Trophoblast cell (in vitro differentiated cells and primary cell): ENCODE data around the gene PARD6B.

ENCODE experiments used
- DNase-seq, 2 donors: peaks; one replicate each; pipeline ENCODE4 v3.0.0-alpha.2; 2016
- H2AFZ ChIP-seq: 2 replicates; pipeline ENCODE4 v1.6.1; 2013; ENCODE audit warnings: low read length, moderate library complexity, mild to moderate bottlenecking; ENCODE audit not compliant: insufficient read depth, poor library complexity
- H2AK5ac ChIP-seq: 2 replicates; pipeline ENCODE4 v1.6.1; 2013; ENCODE audit warnings: mild to moderate bottlenecking, low read length
- H2BK120ac ChIP-seq: 2 replicates; pipeline ENCODE4 v1.6.1; 2013; ENCODE audit warnings: low read length, mild to moderate bottlenecking, moderate library complexity; ENCODE audit not compliant: insufficient read depth, poor library complexity
- H2BK12ac ChIP-seq: 2 replicates; pipeline ENCODE4 v1.6.1; 2013; ENCODE audit warnings: mild to moderate bottlenecking, low read length, moderate library complexity
- H2BK5ac ChIP-seq: 2 replicates; pipeline ENCODE4 v1.6.1; 2013; ENCODE audit warnings: low read length, low read depth, moderate library complexity, mild to moderate bottlenecking; ENCODE audit not compliant: poor library complexity
- H3K14ac ChIP-seq: 2 replicates; pipeline ENCODE4 v1.6.1; 2013; ENCODE audit warnings: mild to moderate bottlenecking, low read length
- H3K18ac ChIP-seq: 2 replicates; pipeline ENCODE4 v1.6.1; 2013; ENCODE audit warnings: mild to moderate bottlenecking, low read length
- H3K23ac ChIP-seq: 2 replicates; pipeline ENCODE4 v1.6.1; 2013; ENCODE audit warnings: low read length
- H3K27ac ChIP-seq: 2 replicates; pipeline ENCODE4 v1.5.1; 2013; ENCODE audit warnings: low read depth, mild to moderate bottlenecking, inconsistent platforms, low read length, moderate library complexity
- H3K27me3 ChIP-seq: 2 replicates; pipeline ENCODE4 v1.6.1; 2013; ENCODE audit warnings: inconsistent platforms, mild to moderate bottlenecking, low read length, moderate library complexity; ENCODE audit not compliant: insufficient read depth
- H3K36me3 ChIP-seq, 2 experiments: 1 replicate in 1 of 2; 2 replicates in 1 of 2; pipeline ENCODE4 v1.6.1; 2013; ENCODE audit warnings: low read length in 2 of 2, mild to moderate bottlenecking in 2 of 2, moderate library complexity in 1 of 2; ENCODE audit not compliant: insufficient read depth in 2 of 2, control insufficient read depth in 1 of 2
- H3K4ac ChIP-seq: 2 replicates; pipeline ENCODE4 v1.6.1; 2013; ENCODE audit warnings: low read depth, mild to moderate bottlenecking, low read length, moderate library complexity
- H3K4me1 ChIP-seq, 2 experiments: 1 replicate in 1 of 2; 2 replicates in 1 of 2; pipeline ENCODE4 v1.6.1; 2013; ENCODE audit warnings: low read length in 2 of 2, mild to moderate bottlenecking in 2 of 2, moderate library complexity in 1 of 2; ENCODE audit not compliant: insufficient read depth in 2 of 2, control insufficient read depth in 1 of 2
- H3K4me2 ChIP-seq: 2 replicates; pipeline ENCODE4 v1.6.1; 2013; ENCODE audit warnings: inconsistent platforms, mild to moderate bottlenecking, low read length, moderate library complexity
- H3K4me3 ChIP-seq: 2 replicates; pipeline ENCODE4 v1.5.1; 2013; ENCODE audit warnings: mild to moderate bottlenecking, low read depth, low read length, inconsistent platforms
- H3K79me1 ChIP-seq: one replicate; pipeline ENCODE4 v1.6.1; 2013; ENCODE audit warnings: low read length
- H3K79me2 ChIP-seq: 2 replicates; pipeline ENCODE4 v1.6.1; 2013; ENCODE audit warnings: low read length, mild to moderate bottlenecking; ENCODE audit not compliant: control insufficient read depth, insufficient read depth, poor library complexity
- H3K9ac ChIP-seq: 2 replicates; pipeline ENCODE4 v1.6.1; 2013; ENCODE audit warnings: mild to moderate bottlenecking, low read length
- H3K9me3 ChIP-seq: 2 replicates; pipeline ENCODE4 v1.6.1; 2013; ENCODE audit warnings: low read depth, mild to moderate bottlenecking, control low read depth, inconsistent platforms, low read length; ENCODE audit not compliant: insufficient read depth
- H4K12ac ChIP-seq: 2 replicates; pipeline ENCODE4 v1.6.1; 2013; ENCODE audit warnings: low read depth, mild to moderate bottlenecking, low read length, moderate library complexity
- H4K8ac ChIP-seq: 2 replicates; pipeline ENCODE4 v1.6.1; 2013; ENCODE audit warnings: low read depth, mild to moderate bottlenecking, low read length, moderate library complexity
- H4K91ac ChIP-seq: one replicate; pipeline ENCODE4 v1.6.1; 2013; ENCODE audit warnings: low read depth, mild to moderate bottlenecking, low read length, moderate library complexity
- WGBS: extraction: QIAGEN DNeasy Blood & Tissue Kit; methylation state at CpG from one replicate; pipeline ENCODE4 v1.1.7; 2013; ENCODE audit warnings: missing lambda C conversion rate; ENCODE audit not compliant: insufficient read length, insufficient coverage; ENCODE audit errors: extremely low coverage; 5-methylcytosine and 5-hydroxymethylcytosine counted together

PARD6B gene

GRCh38 chr20:50745634-50746137 is 14.3 kb downstream of the PARD6B start:
- no CpG with 5 or more reads among the region's 2 CpGs for WGBS
- Histone ChIP-seq H3K9me3 (no peaks in the 10 kb centered on the region), H3K27ac (peak overlapping the region; percentile 78), H3K9ac (no peak overlapping the region), H3K36me3 (peaks cover 10 to 17% of the 10 kb centered on the region in 2 experiments), H2BK5ac (peak overlapping the region; percentile 89), H3K18ac (no peak overlapping the region), H3K4ac (peak overlapping the region; percentile 58), H3K4me2 (no peak overlapping the region), H3K79me1 (peaks cover 24% of the 10 kb centered on the region), H2AFZ (no peak overlapping the region), H2BK12ac (peak overlapping the region; percentile 82), H4K12ac (no peak overlapping the region), H3K27me3 (no peaks in the 10 kb centered on the region), H3K4me1 (peaks cover 12 to 25% of the 10 kb centered on the region in 2 experiments), H3K23ac (no peak overlapping the region), H4K8ac (peak overlapping the region; percentile 57), H2AK5ac (no peak overlapping the region), H3K79me2 (peaks cover 4% of the 10 kb centered on the region), H3K4me3 (no peak overlapping the region), H3K14ac (peak overlapping the region; percentile 66), H2BK120ac (peak overlapping the region; percentile 63), H4K91ac (peak overlapping the region; percentile 80)
- DNase-seq: no peak

GRCh38 chr20:50746138-50746940 is 15.0 kb downstream of the PARD6B start:
- H3K14ac ChIP-seq: no peak overlapping the region
- no peak overlapping the region for H4K91ac ChIP-seq
- H3K4me1 ChIP-seq: peaks cover 7 to 22% of the 10 kb centered on the region in 2 experiments
- peaks cover 13 to 17% of the 10 kb centered on the region in 2 experiments for H3K36me3 ChIP-seq
- peak overlapping the region; percentile 67 for H3K27ac ChIP-seq
- no peak overlapping the region for H4K12ac ChIP-seq
- no peak overlapping the region for H4K8ac ChIP-seq
- no peak overlapping the region for H3K4me3 ChIP-seq
- H2BK12ac ChIP-seq: no peak overlapping the region
- H3K4me2 ChIP-seq: no peak overlapping the region
- H3K9me3 ChIP-seq: no peaks in the 10 kb centered on the region
- H3K9ac ChIP-seq: no peak overlapping the region
- H3K4ac ChIP-seq: peak overlapping the region; percentile 64
- no peak overlapping the region for H3K18ac ChIP-seq
- no peak overlapping the region for H2BK120ac ChIP-seq
- peaks cover 4% of the 10 kb centered on the region for H3K79me2 ChIP-seq
- H2BK5ac ChIP-seq: no peak overlapping the region
- peaks cover 21% of the 10 kb centered on the region for H3K79me1 ChIP-seq
- no peak overlapping the region for H3K23ac ChIP-seq
- no peak overlapping the region for H2AFZ ChIP-seq
- DNase-seq: no peak
- WGBS: no CpG with 5 or more reads among the region's 3 CpGs
- no peaks in the 10 kb centered on the region for H3K27me3 ChIP-seq
- H2AK5ac ChIP-seq: no peak overlapping the region

- H4K8ac ChIP-seq: no peak overlapping the region
- no peak overlapping the region for H3K23ac ChIP-seq
- H2BK12ac ChIP-seq: no peak overlapping the region
- H3K36me3 ChIP-seq: peaks cover 16 to 19% of the 10 kb centered on the region in 2 experiments
- no peak overlapping the region for H3K4me2 ChIP-seq
- H3K27me3 ChIP-seq: no peaks in the 10 kb centered on the region
- no peak overlapping the region for H3K9ac ChIP-seq
- no peak overlapping the region for H2BK120ac ChIP-seq
- peaks cover 4% of the 10 kb centered on the region for H3K79me2 ChIP-seq
- no peak overlapping the region for H3K18ac ChIP-seq
- no peak overlapping the region for H3K4me3 ChIP-seq
- no peak overlapping the region for H4K91ac ChIP-seq
- H3K14ac ChIP-seq: no peak overlapping the region
- H3K9me3 ChIP-seq: no peaks in the 10 kb centered on the region
- WGBS: no CpG with 5 or more reads among the region's 2 CpGs
- H3K4ac ChIP-seq: no peak overlapping the region
- H2BK5ac ChIP-seq: no peak overlapping the region
- H3K4me1 ChIP-seq: peaks cover 5 to 18% of the 10 kb centered on the region in 2 experiments
- no peak overlapping the region for H3K27ac ChIP-seq
- peaks cover 16% of the 10 kb centered on the region for H3K79me1 ChIP-seq
- no peak overlapping the region for H4K12ac ChIP-seq
- H2AFZ ChIP-seq: no peak overlapping the region
- no peak for DNase-seq
- no peak overlapping the region for H2AK5ac ChIP-seq
Observed at GRCh38 chr20:50747275-50747674, 15.9 kb downstream of the PARD6B start.

GRCh38 chr20:50750145-50750671 is 18.8 kb downstream of the PARD6B start:
- Histone ChIP-seq H2AFZ (no peak overlapping the region), H3K4me3 (no peak overlapping the region), H2BK12ac (no peak overlapping the region), H2BK5ac (no peak overlapping the region), H3K4me2 (no peak overlapping the region), H3K18ac (no peak overlapping the region), H3K9ac (no peak overlapping the region), H3K9me3 (no peaks in the 10 kb centered on the region), H4K8ac (no peak overlapping the region), H3K27ac (no peak overlapping the region), H3K4me1 (peaks cover 0 to 9% of the 10 kb centered on the region in 2 experiments), H3K23ac (no peak overlapping the region), H3K79me2 (peaks cover 2% of the 10 kb centered on the region), H3K36me3 (peaks cover 16 to 19% of the 10 kb centered on the region in 2 experiments), H2AK5ac (no peak overlapping the region), H3K79me1 (peaks cover 3% of the 10 kb centered on the region), H2BK120ac (no peak overlapping the region), H4K12ac (no peak overlapping the region), H3K14ac (no peak overlapping the region), H3K27me3 (no peaks in the 10 kb centered on the region), H3K4ac (no peak overlapping the region), H4K91ac (no peak overlapping the region)
- DNase-seq: no peak
- WGBS: 100% methylated on average over 1 of the region's 8 CpGs
